Fibroblast of upper back skin (primary cell): ENCODE measurements around the gene LRP1B.
A peak's percentile ranks its signal among the peaks of the same experiment; 100 is the strongest.

Source experiments
- DNase-seq: peaks from one replicate; pipeline ENCODE4 v3.0.0-alpha.2; 2013

The LRP1B gene

DNA sequence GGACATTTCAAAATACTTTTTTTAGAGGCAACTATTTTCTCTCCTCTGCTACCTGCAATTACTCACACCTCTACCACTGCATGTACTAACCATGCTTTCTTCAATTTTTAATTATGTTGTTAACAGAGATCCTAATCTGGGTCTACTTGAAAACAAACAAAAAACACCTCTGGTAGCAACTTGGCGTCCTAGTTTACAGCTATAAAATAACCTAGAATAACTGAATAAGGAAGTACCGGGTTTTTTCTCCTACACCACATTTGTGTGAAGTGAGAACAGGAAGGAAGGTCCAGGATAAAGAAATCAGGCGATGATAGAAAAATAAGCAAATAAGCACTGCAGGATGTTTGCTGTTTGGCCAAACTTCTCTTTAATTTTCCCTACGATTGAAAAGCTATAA is 633.5 kb downstream of the LRP1B start:
- DNase-seq = no peak

DNA sequence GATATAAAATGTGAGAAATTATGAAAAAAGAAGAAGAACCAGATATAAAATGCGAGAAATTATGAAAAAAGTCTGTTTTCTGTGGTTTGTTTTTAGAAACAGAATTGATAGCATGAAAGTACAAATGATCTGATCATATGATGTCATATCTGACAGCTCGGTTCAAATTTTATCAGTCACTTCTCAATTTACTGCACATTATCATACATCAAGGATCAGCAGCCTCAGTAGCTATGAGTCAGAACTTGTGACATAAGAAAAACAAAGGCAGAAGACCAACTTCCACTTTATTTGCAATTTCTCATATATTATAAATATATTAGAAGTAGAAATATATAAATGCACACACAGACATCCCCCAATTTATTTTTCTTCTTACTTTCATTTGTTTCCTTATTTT is 634.0 kb downstream of the LRP1B start:
- no peak for DNase-seq

DNA sequence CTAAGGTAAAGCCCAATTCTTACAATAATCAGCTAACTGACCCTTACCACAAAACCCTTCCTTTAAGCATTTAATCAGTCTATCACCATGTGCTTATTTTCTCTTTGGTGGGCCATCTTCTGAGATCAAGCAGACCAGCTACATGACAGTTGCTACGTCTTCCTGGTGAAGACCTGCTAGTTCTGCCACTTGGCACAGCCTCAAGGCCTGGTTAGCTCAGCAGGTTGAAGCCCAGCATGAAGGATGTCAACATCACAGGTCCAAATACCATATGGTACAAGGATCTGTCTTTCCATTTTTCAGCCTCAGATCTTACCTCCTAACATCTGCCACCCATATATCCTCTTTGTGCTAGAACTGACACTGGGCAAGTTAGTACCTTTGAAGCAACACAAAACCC is 636.9 kb downstream of the LRP1B start:
- DNase-seq = no peak

DNA sequence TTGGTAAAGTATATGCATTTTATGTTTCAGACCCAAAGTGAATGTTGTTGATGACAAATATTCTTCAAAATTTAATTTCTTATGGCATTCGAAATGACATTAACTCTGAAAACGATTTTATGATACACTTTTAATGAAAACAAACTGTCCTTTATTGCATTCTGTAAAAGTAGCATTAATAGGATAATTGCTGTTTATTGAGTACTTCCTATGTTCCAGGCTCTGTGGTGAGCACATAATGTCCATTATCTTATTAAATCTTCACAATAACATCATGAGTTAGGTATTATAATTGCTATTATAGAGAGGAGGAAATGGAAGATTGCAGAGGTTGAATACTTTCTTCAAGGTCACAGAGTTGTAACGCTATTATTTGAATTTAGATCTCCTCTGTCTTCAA is 638.0 kb downstream of the LRP1B start:
- DNase-seq = no peak

DNA sequence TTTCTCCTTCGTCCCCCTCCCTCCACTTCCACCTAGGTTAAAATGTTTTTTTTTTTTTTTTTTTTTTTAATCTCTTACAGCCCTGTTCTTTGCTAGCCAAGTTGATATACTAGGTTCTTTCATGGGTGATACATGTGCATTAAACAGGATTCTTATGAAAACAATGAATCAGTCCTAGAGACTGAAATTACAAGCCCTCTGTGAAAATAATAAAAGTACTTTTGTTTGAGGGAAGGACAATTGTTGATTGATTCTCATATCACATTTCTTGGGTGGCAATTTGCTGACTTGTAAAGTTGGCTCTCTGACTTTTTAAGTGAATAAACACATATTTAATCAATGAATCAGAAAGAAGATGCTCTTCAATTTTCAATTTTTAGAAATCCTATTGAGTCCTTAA is 639.9 kb downstream of the LRP1B start:
- no peak for DNase-seq

DNA sequence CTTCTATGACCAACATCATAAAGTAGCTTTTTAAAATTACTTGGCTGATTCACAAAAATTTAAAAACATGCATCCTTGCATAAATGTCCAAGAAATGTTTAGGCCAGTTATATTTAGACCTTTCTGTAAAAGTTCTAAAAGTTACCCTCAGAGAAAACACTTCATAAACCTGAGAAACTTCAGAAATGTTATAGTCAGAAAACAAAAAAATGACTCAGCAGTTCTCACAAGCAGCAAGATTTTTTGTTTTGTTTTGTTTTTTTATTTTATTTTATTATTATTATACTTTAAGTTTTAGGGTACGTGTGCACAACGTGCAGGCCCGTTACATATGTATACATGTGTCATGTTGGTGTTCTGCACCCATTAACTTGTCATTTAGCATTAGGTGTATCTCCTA is 648.1 kb downstream of the LRP1B start:
- no peak for DNase-seq

DNA sequence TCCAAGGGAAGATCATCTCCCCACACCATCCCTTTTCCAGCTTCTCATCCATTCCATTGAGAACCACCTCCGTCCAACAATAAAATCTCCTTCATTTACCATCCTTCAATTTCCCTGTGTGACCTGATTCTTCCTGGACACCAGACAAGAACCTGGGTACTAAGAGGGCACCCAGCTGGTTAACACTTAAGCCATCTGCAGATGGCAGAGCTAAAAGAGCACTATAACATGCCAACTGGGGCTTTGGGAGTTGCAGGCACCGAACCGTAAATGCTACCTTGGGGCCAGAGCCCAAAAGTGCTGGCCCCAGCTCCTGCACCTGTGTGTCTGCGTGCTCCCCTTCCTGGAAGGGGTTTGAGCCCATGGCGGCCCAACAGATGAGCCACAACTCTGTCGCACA is 655.0 kb downstream of the LRP1B start:
- DNase-seq = no peak

DNA sequence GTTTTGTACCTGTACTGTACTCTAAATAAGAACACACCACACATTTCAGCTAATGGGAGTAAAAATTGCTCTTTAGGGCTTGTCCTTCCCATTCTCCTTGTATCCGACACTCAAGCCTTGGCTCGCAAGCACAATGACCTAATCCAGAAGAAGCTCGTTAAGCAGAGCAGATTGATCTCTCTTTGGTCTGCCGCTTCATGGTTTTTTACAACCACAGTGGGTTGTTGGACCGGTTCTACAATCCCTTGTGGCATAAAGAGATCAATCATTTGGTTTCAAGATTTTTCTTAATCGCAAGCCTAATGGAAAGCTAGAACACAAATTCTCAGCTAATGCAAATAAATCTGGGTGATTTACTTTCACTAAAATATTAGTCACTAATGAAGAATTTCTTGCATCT is 662.1 kb downstream of the LRP1B start:
- no peak for DNase-seq

DNA sequence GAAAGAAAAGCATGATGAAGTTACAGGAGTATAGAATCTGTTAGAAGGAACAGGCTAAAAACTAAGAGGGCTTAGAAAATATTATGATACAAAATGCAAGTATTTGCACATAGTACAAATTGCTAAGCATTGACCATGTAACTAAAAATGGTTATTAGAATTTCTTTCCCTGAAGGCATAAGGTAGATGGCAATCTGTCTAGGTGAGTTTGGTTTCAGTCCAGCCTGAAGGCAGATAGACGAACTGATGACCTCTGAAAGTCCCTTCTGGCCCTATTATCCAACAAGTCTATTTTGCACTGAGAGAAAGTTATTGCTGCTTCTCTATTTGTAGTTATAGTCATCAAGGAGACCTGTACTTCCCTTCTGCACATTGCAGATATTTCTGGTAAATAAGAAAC is 663.5 kb downstream of the LRP1B start:
- DNase-seq = no peak

DNA sequence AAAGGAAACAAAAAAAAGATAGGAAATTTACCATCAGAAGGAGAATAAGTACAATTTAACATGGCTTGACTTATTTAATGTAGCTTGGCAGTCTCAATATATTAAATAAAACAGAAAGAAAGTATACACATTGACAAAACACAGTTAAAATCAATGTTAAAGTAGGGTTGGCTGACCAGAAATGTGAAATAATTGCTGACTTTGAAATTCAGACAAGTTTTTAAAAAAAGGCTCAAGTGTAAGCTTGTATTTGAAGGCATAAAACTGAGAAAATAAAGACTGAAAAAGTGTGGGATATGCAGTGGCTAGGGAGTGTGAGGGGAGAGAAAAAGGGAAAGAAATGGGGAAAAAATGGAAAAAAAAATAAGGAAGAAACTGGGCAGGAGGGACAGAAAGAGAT is 665.8 kb downstream of the LRP1B start:
- no peak for DNase-seq

DNA sequence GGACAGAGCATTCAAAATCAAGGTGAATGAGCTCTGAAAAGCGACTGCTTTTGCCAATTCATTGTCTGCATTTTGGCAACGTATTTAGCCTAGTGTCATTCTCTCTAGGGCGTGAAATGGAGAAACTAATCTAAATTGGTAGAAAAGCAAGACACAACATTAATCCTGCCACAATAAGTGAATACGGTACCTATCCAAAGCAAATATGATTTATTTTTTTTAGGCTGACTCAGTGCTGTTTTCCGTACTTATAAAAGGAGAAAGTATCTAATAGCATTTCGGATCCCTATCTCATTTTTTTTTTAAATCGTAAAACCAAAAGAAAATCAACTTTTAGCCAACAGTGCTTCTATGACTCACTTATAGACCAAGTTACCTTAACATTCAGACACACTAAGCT is 672.5 kb downstream of the LRP1B start:
- DNase-seq = no peak

DNA sequence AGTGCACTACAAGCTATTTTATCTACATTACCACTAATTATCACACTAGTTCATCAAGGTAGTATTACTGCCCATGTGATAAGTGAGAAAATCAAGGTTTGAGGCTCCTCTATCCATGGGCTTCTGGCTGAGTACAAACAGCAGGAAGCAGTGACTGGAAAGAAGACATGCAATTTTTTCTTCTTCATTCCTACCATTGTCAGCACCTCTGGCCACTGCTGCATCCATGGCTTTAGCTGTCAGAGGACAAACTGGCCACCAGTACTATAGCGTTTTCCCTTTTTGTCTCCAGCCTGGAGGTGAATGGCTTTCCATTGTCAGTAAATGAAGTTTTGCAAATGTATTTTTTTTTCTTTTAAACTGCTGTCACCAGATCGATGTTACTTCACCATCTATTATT is 674.9 kb downstream of the LRP1B start:
- DNase-seq = no peak

DNA sequence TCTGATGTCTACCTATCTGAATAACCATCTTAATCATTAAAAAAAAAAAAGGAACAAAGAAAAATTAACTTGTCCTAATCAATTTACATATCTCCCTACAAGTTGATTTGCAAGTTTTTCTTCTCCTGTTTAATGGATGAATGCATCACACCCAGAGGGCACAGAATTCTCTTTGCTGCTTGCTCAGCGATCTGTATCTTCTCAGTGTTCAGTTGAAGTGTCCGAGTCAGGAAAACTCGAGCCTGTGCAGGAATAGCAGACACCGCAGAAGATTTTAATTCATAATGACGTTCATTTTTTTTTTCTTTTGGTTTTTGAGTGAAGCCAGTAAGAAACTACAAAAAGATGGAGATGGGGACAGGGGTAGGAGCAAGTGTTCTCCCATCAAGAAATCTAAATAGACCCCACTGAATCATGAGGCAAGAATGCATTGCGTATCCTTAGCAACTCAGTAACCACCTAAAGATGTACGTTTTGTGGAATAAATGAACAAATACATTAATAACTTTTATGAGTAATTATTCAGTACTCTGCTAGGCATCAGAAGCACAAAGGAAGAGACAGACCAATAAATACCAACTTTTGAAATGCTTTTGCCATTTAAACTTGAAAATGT is 675.5 kb downstream of the LRP1B start:
- DNase-seq = no peak

DNA sequence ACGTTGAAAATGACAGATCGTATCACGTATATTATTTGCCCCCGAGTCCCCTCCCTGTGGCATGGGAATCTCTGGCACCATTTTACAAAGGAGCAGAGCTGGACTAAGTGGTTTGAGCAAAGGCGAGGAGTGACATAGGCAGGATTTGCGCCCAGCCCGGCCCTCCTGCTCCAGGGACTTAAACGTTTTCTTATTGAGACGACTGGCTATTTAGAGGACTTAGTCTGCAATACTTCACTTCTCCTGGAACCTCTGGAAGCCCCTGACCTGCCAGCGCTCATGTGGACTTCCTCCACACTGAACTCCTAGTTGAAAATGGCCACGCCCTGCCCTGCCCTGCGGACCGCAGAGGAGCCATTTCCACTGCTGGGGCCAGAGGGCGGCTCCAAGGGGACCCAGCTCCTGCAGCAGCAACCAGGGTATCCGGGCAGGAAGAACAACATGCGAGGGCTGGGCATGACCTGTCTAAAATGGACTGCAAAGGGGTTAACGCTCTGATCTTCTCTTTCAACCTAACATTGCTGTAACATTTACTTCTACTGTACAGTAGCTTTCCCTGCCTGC is 690.7 kb downstream of the LRP1B start:
- DNase-seq = no peak

DNA sequence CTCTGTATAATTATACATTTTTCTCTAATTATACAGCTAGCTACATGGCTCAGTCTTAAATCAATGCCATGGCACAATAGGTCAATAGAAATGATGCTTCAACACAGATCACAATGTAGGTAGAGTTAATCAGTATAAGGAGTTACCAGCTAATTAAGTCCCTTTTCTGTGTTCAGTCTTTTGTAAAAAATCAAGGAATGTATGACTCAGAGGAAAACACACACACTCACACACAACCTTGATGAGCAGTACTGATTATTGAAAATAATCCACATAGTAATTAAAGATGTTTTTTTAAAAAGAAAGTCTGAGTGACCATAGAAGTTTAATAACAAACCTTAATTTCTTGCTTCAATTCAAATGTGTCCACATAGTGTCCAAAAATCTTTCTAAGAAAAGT is 691.3 kb downstream of the LRP1B start:
- DNase-seq = no peak

DNA sequence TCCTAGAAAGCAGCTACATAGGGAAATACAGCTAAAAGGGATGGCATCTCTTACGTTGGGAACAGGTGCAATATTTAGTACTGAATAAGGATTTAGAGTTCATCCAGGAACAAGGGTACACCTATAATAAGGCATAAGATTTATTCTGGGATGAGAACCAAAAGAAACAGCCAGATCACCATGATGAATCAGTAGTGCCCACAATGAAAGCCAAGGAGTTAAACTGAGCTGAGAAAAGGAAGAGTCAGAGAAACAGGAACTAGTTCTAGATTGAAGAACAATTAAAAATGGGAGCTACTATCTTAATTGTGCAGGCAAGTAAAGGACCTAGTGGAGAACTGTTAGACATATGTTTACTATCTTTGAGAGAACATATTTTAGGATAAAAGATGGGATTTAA is 692.3 kb downstream of the LRP1B start:
- no peak for DNase-seq

DNA sequence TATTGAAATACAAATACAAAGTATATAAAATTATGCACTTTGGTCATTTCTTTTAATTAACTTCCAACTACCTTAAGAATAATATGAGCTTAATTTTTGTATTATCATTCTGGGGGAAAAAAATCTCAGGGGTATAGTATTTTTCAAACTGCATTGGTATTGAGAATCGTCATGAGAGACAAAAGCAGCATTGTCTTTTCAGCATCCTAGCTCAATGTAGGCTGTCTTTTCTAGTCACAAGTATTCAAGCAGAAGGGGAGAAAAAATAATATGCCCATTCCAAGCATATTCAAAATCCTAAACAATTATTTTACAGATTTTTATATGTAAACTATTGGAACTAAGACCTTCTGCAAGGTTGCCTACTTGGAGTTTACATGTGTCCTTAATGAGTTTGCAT is 693.3 kb downstream of the LRP1B start:
- no peak for DNase-seq

DNA sequence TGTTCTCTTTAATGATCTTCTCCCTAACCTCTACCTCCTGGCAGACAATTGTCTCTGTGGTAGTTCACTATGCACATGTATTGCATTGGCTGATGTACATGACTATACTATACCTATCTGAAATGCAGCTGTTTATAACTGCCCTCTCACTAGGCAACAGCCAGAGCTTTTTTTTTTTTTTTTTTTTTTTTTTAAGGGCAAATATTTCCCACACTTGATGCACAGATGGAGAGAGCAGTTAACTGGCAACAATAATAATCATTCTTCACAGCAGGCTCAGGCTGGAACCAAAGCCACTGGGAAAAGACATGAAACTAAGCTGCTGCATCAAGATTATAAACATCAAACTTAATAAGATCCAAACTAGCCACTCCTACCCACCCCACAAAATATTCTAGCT is 707.7 kb downstream of the LRP1B start:
- DNase-seq = no peak

DNA sequence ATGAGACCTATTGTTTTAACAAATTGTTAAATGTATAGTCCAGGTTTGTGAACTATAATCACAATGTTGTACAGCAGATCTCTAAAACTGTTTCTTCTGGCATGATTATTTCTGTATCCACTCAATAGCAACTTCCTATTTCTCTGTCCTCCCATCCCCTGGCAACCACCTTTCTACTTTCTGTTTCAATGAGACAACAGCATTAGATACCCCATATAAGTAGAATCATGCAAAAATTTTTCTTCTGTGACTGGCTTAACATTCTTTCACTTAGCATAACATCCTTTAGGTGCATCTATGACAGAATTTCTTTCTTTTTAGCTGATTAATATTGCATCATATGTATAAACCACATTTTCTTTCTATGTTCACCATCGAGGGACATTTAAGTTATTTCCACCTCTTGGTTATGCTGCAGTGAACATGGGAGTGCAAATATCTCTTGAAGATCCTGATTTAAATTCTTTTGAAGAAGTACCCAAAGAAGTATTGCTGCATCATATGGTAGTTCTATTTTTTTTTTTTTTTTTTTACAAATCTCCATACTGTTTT is 713.5 kb downstream of the LRP1B start:
- DNase-seq = peak; percentile 32

DNA sequence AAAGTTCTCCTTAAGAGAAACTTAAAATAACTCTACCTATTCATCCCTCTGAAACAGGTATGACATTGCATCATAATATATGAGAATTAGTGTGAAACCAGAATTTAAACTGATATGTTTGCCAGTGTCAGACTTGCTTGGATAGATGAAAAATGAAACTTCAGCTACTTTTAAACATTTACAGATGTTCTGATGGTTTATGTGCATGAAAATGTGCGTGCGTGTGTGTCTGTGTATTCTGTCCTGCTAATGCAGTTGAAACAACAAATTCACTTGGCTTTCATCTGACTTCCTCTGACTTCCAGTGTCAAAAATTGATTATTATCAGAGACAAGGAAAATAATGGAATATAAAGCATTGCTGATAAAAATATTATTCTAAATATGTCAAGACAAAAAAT is 719.4 kb downstream of the LRP1B start:
- no peak for DNase-seq

DNA sequence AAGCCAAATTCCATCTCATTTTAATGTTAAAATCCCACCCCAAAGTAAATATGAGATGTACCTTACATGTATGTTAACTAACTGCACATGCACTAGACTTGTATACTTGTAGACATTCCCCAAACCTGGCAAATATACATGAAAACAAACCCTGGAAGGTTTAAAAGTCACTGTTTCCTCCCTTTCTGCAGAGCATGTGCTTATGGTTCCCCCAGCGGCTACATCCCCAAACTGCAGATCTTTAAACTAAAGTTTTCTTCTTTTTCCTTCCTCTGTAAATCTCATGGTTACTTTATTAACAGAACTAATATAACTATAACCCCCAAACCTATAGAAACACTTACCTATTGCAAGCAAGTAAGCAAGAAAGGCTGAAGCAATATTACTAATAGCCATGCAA is 731.5 kb downstream of the LRP1B start:
- no peak for DNase-seq

DNA sequence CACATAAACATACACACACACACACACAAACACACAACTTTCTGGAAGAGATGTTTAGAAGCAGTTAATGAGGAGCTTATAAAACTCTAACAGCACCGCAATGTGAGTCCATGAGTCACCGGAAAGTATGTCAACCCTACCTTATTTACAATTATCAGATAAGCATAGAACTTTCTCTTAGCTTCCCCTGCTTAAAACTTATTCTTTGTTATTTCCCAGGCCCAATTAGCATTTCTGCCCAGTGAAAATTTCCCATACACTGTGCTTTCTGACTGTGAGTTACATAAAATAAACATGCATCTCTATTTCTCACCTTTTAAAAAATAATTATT is 737.6 kb downstream of the LRP1B start:
- DNase-seq = no peak

DNA sequence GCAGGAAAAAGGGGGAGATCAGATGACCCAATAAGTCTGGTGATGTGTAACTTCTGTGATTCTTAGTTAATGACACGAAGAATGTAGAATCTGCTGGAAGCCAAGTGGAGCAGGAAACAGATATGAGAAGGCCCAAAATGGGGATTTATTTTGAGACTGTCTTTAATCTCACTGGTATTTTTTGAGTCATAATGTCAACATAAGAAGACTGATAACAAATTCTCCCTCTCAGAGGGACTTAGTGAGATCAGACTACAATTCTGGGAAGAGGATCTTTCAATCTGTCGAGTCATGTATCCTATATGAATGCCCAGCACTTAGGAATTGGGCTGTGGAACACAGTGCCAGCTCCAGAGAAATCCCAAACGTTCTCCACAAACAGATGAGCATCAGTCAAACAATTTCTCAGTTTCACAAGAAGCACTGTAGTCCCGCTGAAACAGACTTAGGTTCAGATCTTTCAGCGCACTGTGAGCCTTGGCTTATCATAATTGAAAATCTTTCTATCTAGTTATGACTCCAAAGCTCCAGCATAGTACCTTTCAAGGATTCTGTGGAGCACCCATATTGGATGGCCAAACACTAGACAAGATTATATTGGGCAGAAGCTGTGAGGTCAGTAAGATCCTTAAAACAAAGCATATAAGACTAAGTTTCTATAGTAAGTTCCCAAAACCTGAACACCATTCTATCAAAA is 738.2 kb downstream of the LRP1B start:
- DNase-seq = peak; percentile 80

DNA sequence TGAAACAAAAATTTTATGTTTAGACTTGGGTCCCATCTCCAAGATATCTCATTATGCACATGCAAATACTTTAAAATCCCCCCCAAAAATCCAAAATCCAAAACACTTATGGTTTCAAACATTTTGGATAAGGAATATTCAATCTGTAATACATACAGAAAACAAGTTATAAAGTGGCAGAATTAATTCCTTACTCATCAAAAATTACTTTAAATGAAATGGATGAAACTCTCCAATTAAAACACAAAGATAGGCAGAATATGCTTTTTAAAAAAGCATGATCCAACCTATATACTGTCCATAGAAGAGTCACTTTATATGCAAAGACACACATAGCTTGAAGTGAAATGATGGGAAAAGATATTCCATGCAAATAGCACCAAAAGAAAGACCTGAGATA is 744.6 kb downstream of the LRP1B start:
- no peak for DNase-seq

DNA sequence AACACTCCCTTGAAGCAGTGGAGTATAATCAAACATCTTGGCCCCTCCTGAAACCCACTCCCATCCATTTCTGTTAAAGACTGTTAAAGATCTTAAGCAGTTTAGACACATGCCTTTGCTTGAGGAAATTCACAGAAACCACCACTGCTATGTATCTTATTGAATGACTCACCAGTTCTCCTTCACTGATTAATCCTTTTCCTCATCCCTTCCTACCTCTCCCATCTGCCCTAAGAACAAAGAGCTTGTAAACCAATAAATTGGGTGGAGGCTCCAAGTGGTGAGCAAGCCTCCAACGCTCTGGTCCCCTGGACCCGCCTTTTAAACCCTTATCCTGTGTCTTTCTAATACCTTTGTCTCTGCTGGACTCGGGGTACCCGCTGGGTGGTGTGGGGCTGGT is 746.1 kb downstream of the LRP1B start:
- peak; percentile 55 for DNase-seq
